ENCODE measurements around the gene GIPC1.

The GIPC1 gene

GRCh38 chr19:14502334-14503092 lies 6.6 kb upstream of the GIPC1 start:
- H2AFZ ChIP-seq (ENCODE audit: low read depth) = no peak overlapping the region
- no peak overlapping the region for H3K9ac ChIP-seq
- H3K27ac ChIP-seq = no peak overlapping the region

GRCh38 chr19:14497228-14497921 lies 1.4 kb upstream of the GIPC1 start:
- no peaks in the 10 kb centered on the region for H3K27me3 ChIP-seq (ENCODE audit: insufficient read depth, low read depth)
- H4K20me1 ChIP-seq (ENCODE audit: insufficient read depth) = no peaks in the 10 kb centered on the region
- no peak for TF ChIP-seq CTCF (conservative IDR thresholded peaks at IDR 0.05; ENCODE audit: low read depth, low read length)
- no peaks in the 10 kb centered on the region for H3K79me2 ChIP-seq (ENCODE audit: insufficient read depth, low read depth)
- H3K4me2 ChIP-seq = no peak overlapping the region
- no peak overlapping the region for H3K4me3 ChIP-seq (IDR thresholded peaks at IDR 0.05; ENCODE audit: insufficient read depth, low read depth, low read length)
- peaks cover 6% of the 10 kb centered on the region for H3K4me1 ChIP-seq (ENCODE audit: low read depth, poor library complexity, severe bottlenecking)
- H3K36me3 ChIP-seq (ENCODE audit: insufficient read depth) = no peaks in the 10 kb centered on the region
- H3K27ac ChIP-seq = no peak overlapping the region
- peak overlapping the region; percentile 85; the same call in 1 of the 2 replicates for H2AFZ ChIP-seq (ENCODE audit: low read depth)
- no peak overlapping the region for H3K9ac ChIP-seq

More at GRCh38 chr19:14502334-14503092, 6.6 kb upstream of the GIPC1 start:
- Histone ChIP-seq H3K4me2 (no peak overlapping the region), H3K36me3 (ENCODE audit: insufficient read depth) (no peaks in the 10 kb centered on the region), H4K20me1 (ENCODE audit: insufficient read depth) (no peaks in the 10 kb centered on the region), H3K79me2 (ENCODE audit: insufficient read depth, low read depth) (no peaks in the 10 kb centered on the region), H3K27me3 (ENCODE audit: insufficient read depth, low read depth) (no peaks in the 10 kb centered on the region), H3K4me1 (ENCODE audit: low read depth, poor library complexity, severe bottlenecking) (peaks cover 14% of the 10 kb centered on the region), H3K4me3 (IDR thresholded peaks at IDR 0.05; ENCODE audit: insufficient read depth, low read depth, low read length) (no peak overlapping the region)
- no peak for TF ChIP-seq CTCF (conservative IDR thresholded peaks at IDR 0.05; ENCODE audit: low read depth, low read length)

- no peaks in the 10 kb centered on the region for H3K79me2 ChIP-seq (ENCODE audit: insufficient read depth, low read depth)
- peaks cover 6% of the 10 kb centered on the region for H3K4me1 ChIP-seq (ENCODE audit: low read depth, poor library complexity, severe bottlenecking)
- H3K4me2 ChIP-seq = peak overlapping the region; percentile 34; the same call in 1 of the 2 replicates
- no peak overlapping the region for H3K4me3 ChIP-seq (IDR thresholded peaks at IDR 0.05; ENCODE audit: insufficient read depth, low read depth, low read length)
- H3K27me3 ChIP-seq (ENCODE audit: insufficient read depth, low read depth) = no peaks in the 10 kb centered on the region
- H3K27ac ChIP-seq = no peak overlapping the region
- peak overlapping the region; percentile 85; the same call in 1 of the 2 replicates for H2AFZ ChIP-seq (ENCODE audit: low read depth)
- H3K9ac ChIP-seq = no peak overlapping the region
- H3K36me3 ChIP-seq (ENCODE audit: insufficient read depth) = no peaks in the 10 kb centered on the region
- no peak for TF ChIP-seq CTCF (conservative IDR thresholded peaks at IDR 0.05; ENCODE audit: low read depth, low read length)
- H4K20me1 ChIP-seq (ENCODE audit: insufficient read depth) = no peaks in the 10 kb centered on the region
Measured at GRCh38 chr19:14496834-14497227, 904 bp upstream of the GIPC1 start.

- Histone ChIP-seq H3K4me1 (ENCODE audit: low read depth, poor library complexity, severe bottlenecking) (peaks cover 6% of the 10 kb centered on the region), H3K9ac (no peak overlapping the region; the same call in 1 of the 2 replicates), H3K79me2 (ENCODE audit: insufficient read depth, low read depth) (no peaks in the 10 kb centered on the region), H3K4me3 (IDR thresholded peaks at IDR 0.05; ENCODE audit: insufficient read depth, low read depth, low read length) (no peak overlapping the region), H3K27ac (no peak overlapping the region), H3K36me3 (ENCODE audit: insufficient read depth) (no peaks in the 10 kb centered on the region), H4K20me1 (ENCODE audit: insufficient read depth) (no peaks in the 10 kb centered on the region), H2AFZ (ENCODE audit: low read depth) (peak overlapping the region; percentile 85), H3K27me3 (ENCODE audit: insufficient read depth, low read depth) (no peaks in the 10 kb centered on the region), H3K4me2 (peak overlapping the region; percentile 66)
- TF ChIP-seq CTCF (conservative IDR thresholded peaks at IDR 0.05; ENCODE audit: low read depth, low read length) = no peak
Measured at GRCh38 chr19:14495672-14496028, 277 bp downstream of the GIPC1 start.
